ENCODE results near the gene SOX15. TPM values are rescaled to one million over a fixed set of nuclear protein-coding genes. Genes with fewer than 3 reads are reported as not detected.

The SOX15 gene
- total RNA-seq, 1 donor from 2014 or later: 18.7 TPM

GRCh38 chr17:7576432-7576937 is 13.4 kb downstream of the SOX15 start:
- TF ChIP-seq CTCF (conservative IDR thresholded peaks at IDR 0.05; ENCODE audit: low read depth, low read length): no peak

GRCh38 chr17:7575959-7576358 is 13.9 kb downstream of the SOX15 start:
- DNase-seq (ENCODE audit: low read depth): no peak
- no peak for TF ChIP-seq CTCF (conservative IDR thresholded peaks at IDR 0.05; ENCODE audit: low read depth, low read length)
- no peak overlapping the region for H3K4me3 ChIP-seq (ENCODE audit: low read depth, low read length)

More at GRCh38 chr17:7576432-7576937, 13.4 kb downstream of the SOX15 start:
- DNase-seq (ENCODE audit: low read depth): no peak
- H3K4me3 ChIP-seq (ENCODE audit: low read depth, low read length): no peak overlapping the region

- no peak for TF ChIP-seq CTCF (conservative IDR thresholded peaks at IDR 0.05; ENCODE audit: low read depth, low read length)
- H3K4me3 ChIP-seq (ENCODE audit: low read depth, low read length): peak overlapping the region; percentile 85
- DNase-seq (ENCODE audit: low read depth): no peak
These were observed 14.4 kb downstream of the SOX15 start for GRCh38 chr17:7575481-7575883.

- TF ChIP-seq CTCF (conservative IDR thresholded peaks at IDR 0.05; ENCODE audit: low read depth, low read length): no peak
- H3K4me3 ChIP-seq (ENCODE audit: low read depth, low read length): peak overlapping the region; percentile 85
- DNase-seq (ENCODE audit: low read depth): no peak
These were observed 15.5 kb downstream of the SOX15 start for GRCh38 chr17:7574176-7574953.

- no peak for DNase-seq (ENCODE audit: low read depth)
- peak overlapping the region; percentile 85 for H3K4me3 ChIP-seq (ENCODE audit: low read depth, low read length)
- no peak for TF ChIP-seq CTCF (conservative IDR thresholded peaks at IDR 0.05; ENCODE audit: low read depth, low read length)
These were observed 16.4 kb downstream of the SOX15 start for GRCh38 chr17:7573324-7574080.

- no peak for TF ChIP-seq CTCF (conservative IDR thresholded peaks at IDR 0.05; ENCODE audit: low read depth, low read length)
- peak overlapping the region; percentile 85 for H3K4me3 ChIP-seq (ENCODE audit: low read depth, low read length)
- DNase-seq (ENCODE audit: low read depth): peak; percentile 75
These were observed 17.1 kb downstream of the SOX15 start for GRCh38 chr17:7572588-7573323.

All from epithelial cell of proximal tubule (primary cell).